Mesenchymal stem cell (in vitro differentiated cells and primary cell): ENCODE measurements around the gene MDP1.

ENCODE experiments used
- DNase-seq: peaks from one replicate; pipeline ENCODE4 v3.0.0-alpha.2; 2013
- H2AFZ ChIP-seq: one replicate; pipeline ENCODE4 v1.6.1; 2013; ENCODE audit warnings: low read depth, mild to moderate bottlenecking, control low read depth, inconsistent platforms, low read length, moderate library complexity
- H2AK5ac ChIP-seq: 2 replicates; pipeline ENCODE4 v1.6.1; 2013; ENCODE audit warnings: low read length, moderate library complexity, mild to moderate bottlenecking, inconsistent platforms; ENCODE audit not compliant: severe bottlenecking
- H2BK120ac ChIP-seq: one replicate; pipeline ENCODE4 v1.6.1; 2013; ENCODE audit warnings: low read depth, mild to moderate bottlenecking, inconsistent platforms, low read length, moderate library complexity
- H2BK12ac ChIP-seq, 2 experiments: one replicate each; pipeline ENCODE4 v1.6.1; 2013; ENCODE audit warnings: inconsistent platforms in 2 of 2, low read length in 2 of 2, mild to moderate bottlenecking in 2 of 2, moderate library complexity in 2 of 2, control low read depth in 1 of 2
- H2BK15ac ChIP-seq: one replicate; pipeline ENCODE4 v1.6.1; 2013; ENCODE audit warnings: mild to moderate bottlenecking, low read depth, inconsistent platforms; ENCODE audit not compliant: poor library complexity, severe bottlenecking
- H2BK5ac ChIP-seq: 2 replicates; pipeline ENCODE4 v1.6.1; 2013; ENCODE audit warnings: low read depth, mild to moderate bottlenecking, low read length, control low read depth, inconsistent platforms; ENCODE audit not compliant: poor library complexity, severe bottlenecking
- H3K14ac ChIP-seq, 2 experiments: one replicate each; pipeline ENCODE4 v1.6.1; 2013; ENCODE audit warnings: inconsistent platforms in 2 of 2, low read length in 2 of 2, control low read depth in 1 of 2, mild to moderate bottlenecking in 1 of 2, moderate library complexity in 1 of 2
- H3K18ac ChIP-seq, 2 experiments: one replicate each; pipeline ENCODE4 v1.6.1; 2013; ENCODE audit warnings: inconsistent platforms in 2 of 2, low read length in 2 of 2, control low read depth in 1 of 2, low read depth in 1 of 2, mild to moderate bottlenecking in 1 of 2
- H3K23ac ChIP-seq, 2 experiments: one replicate each; pipeline ENCODE4 v1.6.1; 2013; ENCODE audit warnings: inconsistent platforms in 2 of 2, low read length in 2 of 2, mild to moderate bottlenecking in 2 of 2, moderate library complexity in 2 of 2, control low read depth in 1 of 2
- H3K27ac ChIP-seq: 2 replicates; pipeline ENCODE4 v1.5.1; 2013; ENCODE audit warnings: mild to moderate bottlenecking, moderate library complexity, low read length, control low read depth, inconsistent platforms; ENCODE audit not compliant: poor library complexity, severe bottlenecking
- H3K27me3 ChIP-seq, 2 experiments: 2 replicates each; pipeline versions ENCODE4 v1.6.1 to v1.7.0; 2013; ENCODE audit warnings: low read length in 2 of 2, mild to moderate bottlenecking in 2 of 2, moderate library complexity in 2 of 2, control low read depth in 1 of 2, inconsistent platforms in 1 of 2; ENCODE audit not compliant: control insufficient read depth in 1 of 2, insufficient read depth in 1 of 2
- H3K36me3 ChIP-seq, 2 experiments: 2 replicates each; pipeline versions ENCODE4 v1.6.1 to v1.7.0; 2013; ENCODE audit warnings: low read length in 2 of 2, control low read depth in 1 of 2, inconsistent platforms in 1 of 2, low read depth in 1 of 2, mild to moderate bottlenecking in 1 of 2; ENCODE audit not compliant: insufficient read depth in 2 of 2, control insufficient read depth in 1 of 2
- H3K4ac ChIP-seq, 2 experiments: one replicate each; pipeline ENCODE4 v1.6.1; 2013; ENCODE audit warnings: inconsistent platforms in 2 of 2, low read length in 2 of 2, mild to moderate bottlenecking in 2 of 2, moderate library complexity in 2 of 2, control low read depth in 1 of 2, low read depth in 1 of 2
- H3K4me1 ChIP-seq: 2 replicates; pipeline ENCODE4 v1.6.1; 2013; ENCODE audit warnings: low read depth, low read length, control low read depth; ENCODE audit not compliant: control insufficient read depth, insufficient read depth
- H3K4me2 ChIP-seq: 2 replicates; pipeline ENCODE4 v1.6.1; 2013; ENCODE audit warnings: low read length, mild to moderate bottlenecking, inconsistent platforms; ENCODE audit not compliant: poor library complexity, severe bottlenecking
- H3K4me3 ChIP-seq, 2 experiments: 2 replicates each; pipeline versions ENCODE4 v1.5.1 to v1.7.0; 2013; ENCODE audit warnings: low read length in 2 of 2, mild to moderate bottlenecking in 2 of 2, control low read depth in 1 of 2, low read depth in 1 of 2; ENCODE audit not compliant: insufficient read depth in 1 of 2
- H3K79me1 ChIP-seq: replicated peaks from 2 replicates; pipeline ENCODE4 v1.6.1; 2013; ENCODE audit warnings: mild to moderate bottlenecking, control low read depth, low read length, inconsistent platforms; ENCODE audit not compliant: poor library complexity, severe bottlenecking
- H3K9ac ChIP-seq: 2 replicates; pipeline ENCODE4 v1.7.0; 2013; ENCODE audit warnings: mild to moderate bottlenecking, low read length, moderate library complexity
- H3K9me3 ChIP-seq: 2 replicates; pipeline ENCODE4 v1.7.0; 2013; ENCODE audit warnings: mild to moderate bottlenecking, low read length; ENCODE audit not compliant: control insufficient read depth
- H4K8ac ChIP-seq: one replicate; pipeline ENCODE4 v1.6.1; 2013; ENCODE audit warnings: inconsistent platforms, mild to moderate bottlenecking, low read length, moderate library complexity
- H4K91ac ChIP-seq: one replicate; pipeline ENCODE4 v1.6.1; 2013; ENCODE audit warnings: mild to moderate bottlenecking, low read length, inconsistent platforms
- WGBS: methylation state at CpG from one replicate; pipeline ENCODE4 v1.1.7; 2013; ENCODE audit warnings: mixed read lengths; 5-methylcytosine and 5-hydroxymethylcytosine counted together

MDP1 gene

GRCh38 chr14:24262821-24263733 lies 47.2 kb upstream of the MDP1 start, which contains the start of gene TGM1:
TSS of gene TGM1 (minus strand) at chr14:24263177. CDS start at chr14:24262352, 825 bp downstream.
- no peak within 1 kb of the TSS for H3K4me3 ChIP-seq
- H2AFZ ChIP-seq: no peak within 1 kb of the TSS
- no peak within 1 kb of the TSS for H2BK5ac ChIP-seq
- peaks cover 3% of the 10 kb centered on the region for H3K79me1 ChIP-seq
- H3K4ac ChIP-seq: no peak within 1 kb of the TSS
- no peak within 1 kb of the TSS for H2BK15ac ChIP-seq
- no peak within 1 kb of the TSS for H3K23ac ChIP-seq
- H4K91ac ChIP-seq: no peak within 1 kb of the TSS
- no peaks in the 10 kb centered on the region for H3K9me3 ChIP-seq
- H3K4me1 ChIP-seq: peaks cover 6% of the 10 kb centered on the region
- no peak within 1 kb of the TSS for H3K18ac ChIP-seq
- DNase-seq: no peak
- no peak within 1 kb of the TSS for H3K9ac ChIP-seq
- H2BK120ac ChIP-seq: no peak within 1 kb of the TSS
- no peak within 1 kb of the TSS for H2BK12ac ChIP-seq
- no peak within 1 kb of the TSS for H3K27ac ChIP-seq
- H3K36me3 ChIP-seq: peaks cover 36 to 65% of the 10 kb centered on the region in 2 experiments
- H3K14ac ChIP-seq: no peak within 1 kb of the TSS
- no peaks in the 10 kb centered on the region for H3K27me3 ChIP-seq
- 83% methylated on average over 14 of the region's 14 CpGs for WGBS
- no peak within 1 kb of the TSS for H3K4me2 ChIP-seq
- H2AK5ac ChIP-seq: no peak within 1 kb of the TSS
- H4K8ac ChIP-seq: no peak within 1 kb of the TSS

- no peak overlapping the region for H3K4ac ChIP-seq
- no peak overlapping the region for H2BK5ac ChIP-seq
- no peak overlapping the region for H4K8ac ChIP-seq
- H2BK12ac ChIP-seq: no peak overlapping the region
- H3K14ac ChIP-seq: no peak overlapping the region
- H2BK15ac ChIP-seq: no peak overlapping the region
- H3K36me3 ChIP-seq: peaks cover 25 to 54% of the 10 kb centered on the region in 2 experiments
- no peak overlapping the region for H3K4me3 ChIP-seq
- no peak overlapping the region for H2AK5ac ChIP-seq
- no peaks in the 10 kb centered on the region for H3K27me3 ChIP-seq
- no peak overlapping the region for H4K91ac ChIP-seq
- H3K79me1 ChIP-seq: no peaks in the 10 kb centered on the region
- peaks cover 6% of the 10 kb centered on the region for H3K4me1 ChIP-seq
- H3K9ac ChIP-seq: no peak overlapping the region
- H2AFZ ChIP-seq: no peak overlapping the region
- H3K9me3 ChIP-seq: no peaks in the 10 kb centered on the region
- no peak overlapping the region for H3K4me2 ChIP-seq
- no peak overlapping the region for H3K23ac ChIP-seq
- no peak overlapping the region for H2BK120ac ChIP-seq
- no peak overlapping the region for H3K18ac ChIP-seq
- 91% methylated on average over 19 of the region's 19 CpGs for WGBS
- DNase-seq: no peak
- no peak overlapping the region for H3K27ac ChIP-seq
Observed at GRCh38 chr14:24261969-24262327, 46.1 kb upstream of the MDP1 start.

GRCh38 chr14:24261256-24261968 lies 45.5 kb upstream of the MDP1 start:
- H2BK15ac ChIP-seq: no peak overlapping the region
- H3K4me3 ChIP-seq: no peak overlapping the region
- no peak overlapping the region for H3K4ac ChIP-seq
- H3K18ac ChIP-seq: no peak overlapping the region
- H3K9me3 ChIP-seq: no peaks in the 10 kb centered on the region
- no peak overlapping the region for H2AFZ ChIP-seq
- H2BK5ac ChIP-seq: no peak overlapping the region
- H3K4me1 ChIP-seq: peaks cover 6% of the 10 kb centered on the region
- H3K9ac ChIP-seq: no peak overlapping the region
- H2BK12ac ChIP-seq: no peak overlapping the region
- H4K91ac ChIP-seq: no peak overlapping the region
- H3K23ac ChIP-seq: no peak overlapping the region
- no peak overlapping the region for H2AK5ac ChIP-seq
- no peak for DNase-seq
- H3K27ac ChIP-seq: no peak overlapping the region
- H3K4me2 ChIP-seq: no peak overlapping the region
- no peak overlapping the region for H2BK120ac ChIP-seq
- peaks cover 19 to 49% of the 10 kb centered on the region in 2 experiments for H3K36me3 ChIP-seq
- H3K14ac ChIP-seq: no peak overlapping the region
- no peaks in the 10 kb centered on the region for H3K79me1 ChIP-seq
- no peak overlapping the region for H4K8ac ChIP-seq
- no peaks in the 10 kb centered on the region for H3K27me3 ChIP-seq
- WGBS: 94% methylated on average over 19 of the region's 20 CpGs

- Histone ChIP-seq H3K27ac (no peak overlapping the region), H2BK12ac (no peak overlapping the region), H4K91ac (no peak overlapping the region), H3K9me3 (no peaks in the 10 kb centered on the region), H3K18ac (no peak overlapping the region), H3K4me2 (no peak overlapping the region), H4K8ac (no peak overlapping the region), H3K4ac (no peak overlapping the region), H2BK120ac (no peak overlapping the region), H3K36me3 (peaks cover 14 to 43% of the 10 kb centered on the region in 2 experiments), H2AFZ (no peak overlapping the region), H2BK5ac (no peak overlapping the region), H2BK15ac (no peak overlapping the region), H3K79me1 (no peaks in the 10 kb centered on the region), H3K27me3 (no peaks in the 10 kb centered on the region), H3K23ac (no peak overlapping the region), H3K14ac (no peak overlapping the region), H2AK5ac (no peak overlapping the region), H3K4me1 (peaks cover 4% of the 10 kb centered on the region), H3K4me3 (no peak overlapping the region), H3K9ac (no peak overlapping the region)
- no peak for DNase-seq
- WGBS: 88% methylated on average over 4 of the region's 4 CpGs
Observed at GRCh38 chr14:24260780-24261157, 44.9 kb upstream of the MDP1 start.
